ENCODE measurements around the gene ASCC3. TPM values are rescaled to one million over a fixed set of nuclear protein-coding genes. Genes with fewer than 3 reads are reported as not detected.
A peak's percentile ranks its signal among the peaks of the same experiment; 100 is the strongest.

The ASCC3 gene
- total RNA-seq, 1 experiment from 2014 or later, result 48.2 TPM

- ChIA-PET POLR2A (no interaction called here), CTCF (no interaction called here)
- no peaks in the 10 kb centered on the region for H3K36me3 Mint-ChIP-seq (ENCODE audit: insufficient read depth, unreplicated experiment)
- no peak for DNase-seq
- H3K9me3 Mint-ChIP-seq (ENCODE audit: unreplicated experiment), result no peaks in the 10 kb centered on the region
- TF ChIP-seq, protein P1, sequence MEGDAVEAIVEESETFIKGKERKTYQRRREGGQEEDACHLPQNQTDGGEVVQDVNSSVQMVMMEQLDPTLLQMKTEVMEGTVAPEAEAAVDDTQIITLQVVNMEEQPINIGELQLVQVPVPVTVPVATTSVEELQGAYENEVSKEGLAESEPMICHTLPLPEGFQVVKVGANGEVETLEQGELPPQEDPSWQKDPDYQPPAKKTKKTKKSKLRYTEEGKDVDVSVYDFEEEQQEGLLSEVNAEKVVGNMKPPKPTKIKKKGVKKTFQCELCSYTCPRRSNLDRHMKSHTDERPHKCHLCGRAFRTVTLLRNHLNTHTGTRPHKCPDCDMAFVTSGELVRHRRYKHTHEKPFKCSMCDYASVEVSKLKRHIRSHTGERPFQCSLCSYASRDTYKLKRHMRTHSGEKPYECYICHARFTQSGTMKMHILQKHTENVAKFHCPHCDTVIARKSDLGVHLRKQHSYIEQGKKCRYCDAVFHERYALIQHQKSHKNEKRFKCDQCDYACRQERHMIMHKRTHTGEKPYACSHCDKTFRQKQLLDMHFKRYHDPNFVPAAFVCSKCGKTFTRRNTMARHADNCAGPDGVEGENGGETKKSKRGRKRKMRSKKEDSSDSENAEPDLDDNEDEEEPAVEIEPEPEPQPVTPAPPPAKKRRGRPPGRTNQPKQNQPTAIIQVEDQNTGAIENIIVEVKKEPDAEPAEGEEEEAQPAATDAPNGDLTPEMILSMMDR (IDR thresholded peaks at IDR 0.05; ENCODE audit: insufficient read depth in 1 of 2, low read depth in 1 of 2, low read length in 1 of 2, severe bottlenecking in 1 of 2, unreplicated experiment in 1 of 2), result no peak
- H3K27me3 Mint-ChIP-seq (ENCODE audit: insufficient read depth, unreplicated experiment), result no peaks in the 10 kb centered on the region
- intact Hi-C loops (cut with micrococcal nuclease; ENCODE audit: unreplicated experiment), result loop anchor here (5.0 kb wide), 1 partner anchor 81 kb away; the partner anchor contains the start of gene ASCC3
- no peak overlapping the region for H3K4me3 ChIP-seq (ENCODE audit: low read depth, low read length)
- no peaks in the 10 kb centered on the region for H3K27me3 ChIP-seq (replicated peaks; ENCODE audit: control insufficient read depth, insufficient read depth, low read length)
- no peak overlapping the region for H3K27ac Mint-ChIP-seq (ENCODE audit: unreplicated experiment)
- H3K4me1 Mint-ChIP-seq (ENCODE audit: low read depth, unreplicated experiment), result peaks cover 7% of the 10 kb centered on the region
- H3K4me3 Mint-ChIP-seq (ENCODE audit: unreplicated experiment), result no peak overlapping the region
- BruUV-seq (replicated peaks), result no TSS peak
- no peaks in the 10 kb centered on the region for H3K9me3 ChIP-seq
- H3K36me3 ChIP-seq (ENCODE audit: control insufficient read depth, insufficient read depth, low read length), result no peaks in the 10 kb centered on the region
- peaks cover 11% of the 10 kb centered on the region; the same call in 1 of the 2 replicates for H3K4me1 ChIP-seq
Measured at GRCh38 chr6:100801036-100801435, 80.1 kb downstream of the ASCC3 start.

GRCh38 chr6:100796049-100796823 lies 84.9 kb downstream of the ASCC3 start:
- Mint-ChIP-seq H3K27ac (ENCODE audit: unreplicated experiment) (no peak overlapping the region), H3K4me1 (ENCODE audit: low read depth, unreplicated experiment) (peaks cover 7% of the 10 kb centered on the region), H3K36me3 (ENCODE audit: insufficient read depth, unreplicated experiment) (no peaks in the 10 kb centered on the region), H3K9me3 (ENCODE audit: unreplicated experiment) (no peaks in the 10 kb centered on the region), H3K4me3 (ENCODE audit: unreplicated experiment) (no peak overlapping the region), H3K27me3 (ENCODE audit: insufficient read depth, unreplicated experiment) (no peaks in the 10 kb centered on the region)
- H3K36me3 ChIP-seq (ENCODE audit: control insufficient read depth, insufficient read depth, low read length), result no peaks in the 10 kb centered on the region
- POLR2A ChIA-PET, result no interaction called here
- intact Hi-C loops (cut with micrococcal nuclease; ENCODE audit: unreplicated experiment), result loop anchor here (2.0 to 5.0 kb wide), 2 partner anchors 306 to 431 kb away; no protein-coding TSS in a partner anchor
- no peaks in the 10 kb centered on the region for H3K27me3 ChIP-seq (replicated peaks; ENCODE audit: control insufficient read depth, insufficient read depth, low read length)
- TF ChIP-seq, protein P1 (IDR thresholded peaks at IDR 0.05; ENCODE audit: insufficient read depth in 1 of 2, low read depth in 1 of 2, low read length in 1 of 2, severe bottlenecking in 1 of 2, unreplicated experiment in 1 of 2), result peak in 1 of 2 experiments; percentile 5
- H3K4me3 ChIP-seq (ENCODE audit: low read depth, low read length), result no peak overlapping the region
- no TSS peak for BruUV-seq (replicated peaks)
- DNase-seq, result peak in 1 of 2 experiments; percentile 8
- H3K4me1 ChIP-seq, result peaks cover 5% of the 10 kb centered on the region; the same call in 1 of the 2 replicates
- no peaks in the 10 kb centered on the region for H3K9me3 ChIP-seq
- CTCF ChIA-PET, result no interaction called here

- intact Hi-C loops (cut with micrococcal nuclease; ENCODE audit: unreplicated experiment), result no loop called here
- no peaks in the 10 kb centered on the region for H3K4me1 ChIP-seq
- no peak overlapping the region for H3K4me3 ChIP-seq (ENCODE audit: low read depth, low read length)
- no peaks in the 10 kb centered on the region for H3K4me1 Mint-ChIP-seq (ENCODE audit: low read depth, unreplicated experiment)
- no peak overlapping the region for H3K4me3 Mint-ChIP-seq (ENCODE audit: unreplicated experiment)
- BruUV-seq (replicated peaks), result no TSS peak
- H3K36me3 Mint-ChIP-seq (ENCODE audit: insufficient read depth, unreplicated experiment), result no peaks in the 10 kb centered on the region
- no peaks in the 10 kb centered on the region for H3K9me3 Mint-ChIP-seq (ENCODE audit: unreplicated experiment)
- TF ChIP-seq, protein P1 (IDR thresholded peaks at IDR 0.05; ENCODE audit: insufficient read depth in 1 of 2, low read depth in 1 of 2, low read length in 1 of 2, severe bottlenecking in 1 of 2, unreplicated experiment in 1 of 2), result no peak
- ChIA-PET CTCF (no interaction called here), POLR2A (no interaction called here)
- no peaks in the 10 kb centered on the region for H3K27me3 ChIP-seq (replicated peaks; ENCODE audit: control insufficient read depth, insufficient read depth, low read length)
- H3K27ac Mint-ChIP-seq (ENCODE audit: unreplicated experiment), result no peak overlapping the region
- H3K36me3 ChIP-seq (ENCODE audit: control insufficient read depth, insufficient read depth, low read length), result no peaks in the 10 kb centered on the region
- no peaks in the 10 kb centered on the region for H3K27me3 Mint-ChIP-seq (ENCODE audit: insufficient read depth, unreplicated experiment)
- DNase-seq, result no peak
- no peaks in the 10 kb centered on the region for H3K9me3 ChIP-seq
Measured at GRCh38 chr6:100790084-100790483, 91.0 kb downstream of the ASCC3 start.

Data from Caco-2 (cell line).